Measurements from ENCODE around the gene NOP14. TPM values are rescaled to one million over a fixed set of nuclear protein-coding genes. Genes with fewer than 3 reads are reported as not detected.
"Not testable (repeated sequence)": the region's sequence is repeated elsewhere in the genome, so short reads cannot be mapped to it uniquely, and the experiment has no call there.

NOP14 gene
- total RNA-seq, 2 donors from 2014 or later, result 16.0 to 17.8 TPM

- TF ChIP-seq, protein P1, sequence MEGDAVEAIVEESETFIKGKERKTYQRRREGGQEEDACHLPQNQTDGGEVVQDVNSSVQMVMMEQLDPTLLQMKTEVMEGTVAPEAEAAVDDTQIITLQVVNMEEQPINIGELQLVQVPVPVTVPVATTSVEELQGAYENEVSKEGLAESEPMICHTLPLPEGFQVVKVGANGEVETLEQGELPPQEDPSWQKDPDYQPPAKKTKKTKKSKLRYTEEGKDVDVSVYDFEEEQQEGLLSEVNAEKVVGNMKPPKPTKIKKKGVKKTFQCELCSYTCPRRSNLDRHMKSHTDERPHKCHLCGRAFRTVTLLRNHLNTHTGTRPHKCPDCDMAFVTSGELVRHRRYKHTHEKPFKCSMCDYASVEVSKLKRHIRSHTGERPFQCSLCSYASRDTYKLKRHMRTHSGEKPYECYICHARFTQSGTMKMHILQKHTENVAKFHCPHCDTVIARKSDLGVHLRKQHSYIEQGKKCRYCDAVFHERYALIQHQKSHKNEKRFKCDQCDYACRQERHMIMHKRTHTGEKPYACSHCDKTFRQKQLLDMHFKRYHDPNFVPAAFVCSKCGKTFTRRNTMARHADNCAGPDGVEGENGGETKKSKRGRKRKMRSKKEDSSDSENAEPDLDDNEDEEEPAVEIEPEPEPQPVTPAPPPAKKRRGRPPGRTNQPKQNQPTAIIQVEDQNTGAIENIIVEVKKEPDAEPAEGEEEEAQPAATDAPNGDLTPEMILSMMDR (IDR thresholded peaks at IDR 0.05), result no peak
- TF ChIP-seq POLR2A (IDR thresholded peaks at IDR 0.05) (no peak), POLR2AphosphoS5 (IDR thresholded peaks at IDR 0.05) (no peak)
- WGBS, result 86% methylated on average over 14 of the region's 14 CpGs
- no peaks in the 10 kb centered on the region for H3K27me3 ChIP-seq (replicated peaks; ENCODE audit: insufficient read depth)
- H3K4me3 ChIP-seq, result no peak overlapping the region
- no peak overlapping the region for H3K27ac ChIP-seq
- intact Hi-C loops (cut with DNase I), result loop anchor here (10.0 kb wide), 1 partner anchor 674 kb away; the partner anchor contains the start of gene MXD4
- no peak for DNase-seq (ENCODE audit: low spot score)
- H3K36me3 ChIP-seq, result peaks cover 3 to 23% of the 10 kb centered on the region in 2 donors
- peaks cover 16% of the 10 kb centered on the region for H3K4me1 ChIP-seq (replicated peaks)
- no peaks in the 10 kb centered on the region for H3K9me3 ChIP-seq
Observed at GRCh38 chr4:2938906-2939305, 24.3 kb downstream of the NOP14 start.

GRCh38 chr4:2938411-2938810 is 24.8 kb downstream of the NOP14 start:
- WGBS, result 91% methylated on average over 10 of the region's 10 CpGs
- H3K4me3 ChIP-seq; DNase-seq (ENCODE audit: low spot score); H3K27ac ChIP-seq; H3K27me3 ChIP-seq (replicated peaks; ENCODE audit: insufficient read depth); H3K9me3 ChIP-seq: not testable (repeated sequence)
- intact Hi-C loops (cut with DNase I), result loop anchor here (10.0 kb wide), 1 partner anchor 674 kb away; the partner anchor contains the start of gene MXD4
- peaks cover 3 to 23% of the 10 kb centered on the region in 2 donors for H3K36me3 ChIP-seq
- peaks cover 16% of the 10 kb centered on the region for H3K4me1 ChIP-seq (replicated peaks)

- intact Hi-C loops (cut with DNase I), result loop anchor here (10.0 kb wide), 1 partner anchor 673 kb away; the partner anchor contains the start of gene MXD4
Observed at GRCh38 chr4:2937986-2938385, 25.2 kb downstream of the NOP14 start.

DNA sequence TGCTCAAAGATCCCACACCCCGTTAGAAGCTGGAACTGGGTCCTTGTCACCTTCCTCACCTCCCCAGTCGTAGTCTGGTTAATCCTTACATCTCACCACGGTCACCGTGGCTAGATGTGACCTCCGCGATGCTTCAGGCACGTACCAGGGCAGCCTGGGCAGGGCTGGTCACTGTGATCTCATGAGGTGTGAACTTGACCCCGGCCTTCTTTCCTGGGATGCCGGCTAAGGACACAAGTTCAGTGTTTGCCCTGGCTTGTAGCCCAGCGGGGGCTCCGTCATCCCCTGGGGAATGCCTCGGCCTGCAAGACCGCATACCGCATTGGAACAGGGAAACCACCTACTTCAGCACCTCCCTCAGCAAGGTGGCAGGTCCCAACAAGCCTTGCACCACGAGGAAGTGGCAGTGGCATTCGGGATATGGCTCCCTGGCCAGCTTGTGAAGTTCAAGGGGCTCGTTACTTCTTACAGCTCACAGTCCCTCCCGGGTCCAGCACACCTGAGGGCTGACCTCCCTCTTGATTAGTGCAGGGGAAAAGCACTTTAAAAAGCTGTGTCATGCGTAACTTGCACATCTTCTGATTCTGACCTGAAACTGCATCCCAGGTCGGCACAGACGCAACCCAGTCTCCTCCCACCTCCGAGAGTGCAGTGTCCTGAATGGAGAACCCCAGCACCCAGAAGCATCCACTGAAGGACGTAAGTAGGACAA is 25.9 kb downstream of the NOP14 start:
- 48% methylated on average over 23 of the region's 23 CpGs for WGBS
- H3K27me3 ChIP-seq (replicated peaks; ENCODE audit: insufficient read depth), result no peaks in the 10 kb centered on the region
- DNase-seq (ENCODE audit: low spot score), result peak; percentile 87
- peaks cover 16% of the 10 kb centered on the region for H3K4me1 ChIP-seq (replicated peaks)
- H3K4me3 ChIP-seq, result no peak overlapping the region
- H3K27ac ChIP-seq, result peak overlapping the region; percentile 58 to 66
- peaks cover 3 to 19% of the 10 kb centered on the region in 2 donors for H3K36me3 ChIP-seq
- peak; percentile 17 for TF ChIP-seq POLR2A (IDR thresholded peaks at IDR 0.05)
- TF ChIP-seq POLR2AphosphoS5 (IDR thresholded peaks at IDR 0.05), result peak; percentile 86
- TF ChIP-seq, protein P1 (IDR thresholded peaks at IDR 0.05), result no peak
- no peaks in the 10 kb centered on the region for H3K9me3 ChIP-seq
- intact Hi-C loops (cut with DNase I), result loop anchor here (10.0 kb wide), 1 partner anchor 673 kb away; the partner anchor contains the start of gene MXD4

More at GRCh38 chr4:2937986-2938385, 25.2 kb downstream of the NOP14 start:
- TF ChIP-seq POLR2A (IDR thresholded peaks at IDR 0.05), result no peak
- TF ChIP-seq, protein P1 (IDR thresholded peaks at IDR 0.05), result no peak
- no peak for TF ChIP-seq POLR2AphosphoS5 (IDR thresholded peaks at IDR 0.05)
- H3K9me3 ChIP-seq, result no peaks in the 10 kb centered on the region
- H3K27ac ChIP-seq, result no peak overlapping the region
- DNase-seq (ENCODE audit: low spot score), result no peak
- peaks cover 3 to 23% of the 10 kb centered on the region in 2 donors for H3K36me3 ChIP-seq
- peaks cover 16% of the 10 kb centered on the region for H3K4me1 ChIP-seq (replicated peaks)
- H3K4me3 ChIP-seq, result no peak overlapping the region
- 54% methylated on average over 12 of the region's 12 CpGs for WGBS
- no peaks in the 10 kb centered on the region for H3K27me3 ChIP-seq (replicated peaks; ENCODE audit: insufficient read depth)

DNA sequence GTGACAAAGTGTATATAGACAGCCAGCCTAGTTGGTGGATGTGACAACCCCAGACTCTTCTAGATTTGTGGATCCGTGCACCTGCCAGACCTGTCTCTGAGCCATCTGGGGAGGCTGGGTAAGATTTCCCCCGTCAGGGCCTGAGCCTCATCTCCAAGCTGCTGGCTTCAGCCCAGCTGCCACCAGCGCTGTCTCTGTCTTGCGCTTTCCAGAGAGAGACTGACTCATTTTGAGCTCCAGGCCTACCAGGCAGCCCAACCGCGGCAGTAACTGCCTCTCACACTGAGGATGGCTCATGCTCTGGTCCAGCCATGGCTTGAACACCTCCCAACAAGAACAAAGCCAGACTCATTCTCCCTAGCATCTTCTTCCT is 26.4 kb downstream of the NOP14 start:
- DNase-seq (ENCODE audit: low spot score), result no peak
- Histone ChIP-seq H3K27ac (peak overlapping the region; percentile 58 to 66), H3K9me3 (no peaks in the 10 kb centered on the region), H3K27me3 (replicated peaks; ENCODE audit: insufficient read depth) (no peaks in the 10 kb centered on the region), H3K4me3 (no peak overlapping the region), H3K4me1 (replicated peaks) (peaks cover 16% of the 10 kb centered on the region), H3K36me3 (peaks cover 3 to 14% of the 10 kb centered on the region in 2 donors)
- intact Hi-C loops (cut with DNase I), result loop anchor here (10.0 kb wide), 1 partner anchor 672 kb away; the partner anchor contains the start of gene MXD4
- TF ChIP-seq POLR2AphosphoS5 (IDR thresholded peaks at IDR 0.05), result no peak
- TF ChIP-seq, protein P1 (IDR thresholded peaks at IDR 0.05), result no peak
- 33% methylated on average over 6 of the region's 6 CpGs for WGBS
